GM19351 (cell line): Measurements from ENCODE around the gene GADD45G.

Experiments
- ATAC-seq: cut with Tn5 transposase; IDR thresholded peaks from one replicate; pipeline ENCODE4 v1.9.1; 2021; ENCODE audit warnings: mild to moderate bottlenecking, moderate library complexity; ENCODE audit not compliant: unreplicated experiment

The GADD45G gene

DNA sequence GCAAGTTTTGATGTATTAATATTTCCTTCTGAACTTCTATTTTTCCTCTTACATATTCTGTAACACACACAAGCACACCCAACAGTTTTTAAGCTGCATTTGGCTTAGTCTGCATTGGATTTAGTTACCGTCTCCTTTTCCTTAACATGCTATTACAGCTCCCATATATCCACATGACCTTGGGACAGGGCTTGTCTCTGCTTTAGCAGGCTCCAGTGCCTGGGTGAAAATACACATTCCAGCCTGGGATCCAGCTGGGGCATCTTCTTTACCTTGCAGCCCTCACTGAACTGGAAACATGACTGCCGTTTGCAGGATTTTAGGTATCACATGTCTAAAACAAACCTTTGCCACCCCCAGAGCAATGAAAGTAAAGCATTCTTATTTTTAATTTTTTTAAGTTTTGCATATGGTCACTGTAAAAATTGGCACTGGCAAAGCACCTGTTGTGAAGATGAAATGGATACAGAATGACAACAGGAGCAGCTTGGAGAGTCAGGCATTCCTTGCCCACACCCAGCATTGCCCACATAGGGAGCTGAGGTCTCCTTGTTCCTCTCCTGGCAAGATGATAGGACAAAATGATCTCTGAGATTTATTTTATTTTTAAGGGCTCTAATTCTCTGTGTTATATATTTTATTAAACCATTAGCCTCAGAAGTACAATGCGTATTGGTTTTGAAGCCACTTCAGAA is 4.0 kb downstream of the GADD45G start:
- no peak for ATAC-seq

DNA sequence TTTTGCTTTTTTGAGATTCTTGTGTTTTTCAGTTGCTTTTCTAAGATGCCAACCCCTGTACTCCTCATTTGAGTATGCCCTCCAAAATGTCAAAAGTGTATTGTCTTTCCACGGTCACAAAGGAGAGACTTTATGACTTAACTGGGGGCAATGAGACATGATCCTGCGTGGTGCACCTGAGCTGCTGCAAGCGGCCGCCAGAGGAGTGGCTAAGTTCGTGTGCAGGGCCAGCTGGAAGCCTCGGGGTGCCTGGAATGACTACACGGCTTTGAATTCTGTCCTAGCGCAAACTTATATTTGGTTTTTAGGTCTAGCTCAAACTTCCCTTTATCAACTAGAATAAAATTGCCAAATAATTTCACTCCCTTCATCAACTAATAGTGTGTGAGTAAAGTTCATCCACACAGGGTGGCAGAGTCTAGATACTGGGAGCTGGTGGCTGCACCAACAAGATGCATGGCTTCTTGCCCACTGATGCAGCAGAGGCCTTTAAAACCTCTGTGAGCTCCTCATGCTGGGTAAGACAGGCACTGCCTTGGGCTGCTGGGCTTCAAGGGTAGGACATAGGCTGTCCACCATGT is 4.7 kb downstream of the GADD45G start:
- ATAC-seq: no peak

DNA sequence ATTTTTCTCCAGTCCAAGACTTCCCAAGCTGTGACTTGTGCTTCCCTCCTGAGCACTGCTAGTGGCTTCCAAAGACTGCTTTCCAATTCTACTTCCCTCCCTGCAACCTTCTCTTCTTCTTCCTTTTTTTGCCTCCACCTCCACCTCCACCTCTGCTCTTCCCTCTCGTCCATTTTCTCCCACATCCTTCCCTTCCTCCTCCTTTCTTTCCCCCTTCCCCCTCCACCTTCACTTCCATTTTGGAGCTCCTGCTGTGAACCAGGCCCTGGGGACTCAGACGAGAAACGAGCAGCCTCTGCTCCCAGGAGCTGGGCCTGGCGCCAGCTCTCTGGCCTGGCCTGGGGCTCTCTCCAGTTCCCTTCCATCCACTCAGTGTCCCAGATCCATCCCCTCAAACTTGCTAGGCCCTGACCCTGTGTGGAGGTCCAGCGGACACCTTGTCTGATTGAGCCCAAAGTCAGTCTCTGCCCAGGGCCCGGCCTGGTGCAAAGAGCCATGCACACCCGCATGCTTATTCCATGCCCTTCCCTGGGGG is 5.6 kb downstream of the GADD45G start:
- no peak for ATAC-seq

DNA sequence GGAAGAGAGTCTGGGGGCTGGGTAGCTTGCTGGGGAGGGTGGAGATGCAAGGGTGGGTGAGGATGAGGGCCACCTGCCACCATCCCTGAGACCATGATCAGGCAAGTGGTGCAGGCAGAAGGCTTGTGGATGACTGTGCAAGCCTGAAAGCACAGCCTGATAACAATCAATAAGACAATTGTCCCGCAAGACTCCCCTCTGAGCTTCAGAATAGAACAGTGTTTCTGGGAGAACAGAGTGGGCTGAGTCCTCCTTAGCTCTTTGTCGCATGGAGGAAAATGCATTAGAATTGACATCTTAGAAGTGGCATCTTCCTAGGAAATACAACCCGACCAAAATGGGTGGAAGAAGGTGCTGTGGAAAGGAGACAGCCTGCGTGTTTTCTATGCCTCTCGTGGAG is 6.6 kb downstream of the GADD45G start:
- ATAC-seq: no peak

DNA sequence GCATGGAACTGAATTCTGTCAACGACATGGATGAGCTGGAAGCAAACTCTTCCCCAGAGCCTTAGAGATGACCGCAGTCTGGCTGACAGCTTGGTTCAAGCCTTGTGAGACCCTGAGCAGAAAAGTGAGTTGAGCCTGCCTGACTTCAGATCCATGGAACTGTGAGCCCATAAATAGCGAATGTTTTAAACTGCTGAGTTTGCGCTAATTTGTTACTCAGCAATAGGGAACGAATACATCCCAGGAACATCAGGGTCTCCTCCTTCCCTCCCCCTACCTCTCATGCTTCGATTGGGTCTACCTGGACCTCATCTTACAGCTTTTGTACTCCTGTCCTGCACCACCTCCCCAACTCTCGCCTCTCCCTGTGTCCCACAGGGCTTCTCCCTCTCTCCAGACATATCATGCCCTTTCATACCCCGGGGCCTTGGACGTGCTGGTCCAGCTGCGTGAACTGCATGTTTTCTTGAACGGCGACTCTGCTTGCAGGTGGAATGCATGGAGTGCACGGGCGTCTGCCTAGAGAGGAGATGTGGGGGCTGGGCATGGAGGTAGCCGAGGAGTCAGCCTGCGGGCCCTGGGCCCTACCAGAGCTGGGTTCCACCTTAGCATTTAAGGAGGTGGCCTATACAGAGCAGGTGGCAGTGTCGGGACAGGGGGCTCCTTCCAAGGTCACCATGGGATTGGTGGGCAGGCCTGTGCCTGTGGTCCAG is 7.9 kb downstream of the GADD45G start:
- no peak for ATAC-seq

DNA sequence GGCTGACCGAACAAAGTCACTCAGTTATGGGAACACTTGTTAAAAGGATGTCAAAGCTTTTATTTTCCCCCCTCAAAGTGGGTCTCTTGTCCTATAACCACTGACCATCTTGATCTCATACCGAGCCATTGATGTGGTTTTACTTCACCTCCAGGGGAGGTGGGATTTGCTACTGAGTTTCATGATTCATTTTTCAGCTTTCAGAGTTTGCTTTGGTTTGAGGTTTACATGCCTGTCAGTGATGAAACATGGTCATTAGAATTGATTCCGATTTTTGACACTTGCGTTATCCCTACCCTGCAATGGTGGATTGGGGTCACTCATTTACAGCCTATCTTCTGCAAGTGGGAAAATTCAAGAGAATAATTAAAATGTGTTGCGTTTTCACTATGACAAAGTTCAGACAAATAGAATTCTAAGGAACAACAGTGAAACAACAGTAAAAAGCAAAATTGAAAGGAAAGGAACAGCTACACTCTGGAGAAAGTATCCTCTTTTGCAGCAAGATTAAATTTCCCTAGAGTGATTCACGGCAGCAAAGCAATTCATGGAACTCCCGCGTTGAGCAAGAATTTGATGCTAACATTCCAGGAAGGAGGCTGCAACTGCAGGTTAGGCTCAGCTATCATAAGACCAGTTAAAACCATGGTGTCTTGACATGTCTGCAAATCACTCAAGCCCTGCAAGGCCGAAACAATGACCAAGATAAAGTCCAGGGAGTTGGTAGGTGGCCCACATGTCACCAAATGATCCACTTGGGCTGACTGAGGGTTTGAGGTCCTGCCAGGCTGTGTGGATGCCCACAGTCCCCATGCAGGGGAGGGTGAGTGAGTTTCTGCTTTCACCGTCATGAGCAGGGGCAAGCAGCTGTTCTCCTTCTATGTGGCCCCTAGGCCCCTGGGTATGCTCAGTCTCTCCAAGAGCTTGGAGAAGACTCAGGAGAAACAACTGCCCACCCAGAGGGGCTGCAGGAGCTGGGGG is 9.4 kb downstream of the GADD45G start:
- no peak for ATAC-seq

DNA sequence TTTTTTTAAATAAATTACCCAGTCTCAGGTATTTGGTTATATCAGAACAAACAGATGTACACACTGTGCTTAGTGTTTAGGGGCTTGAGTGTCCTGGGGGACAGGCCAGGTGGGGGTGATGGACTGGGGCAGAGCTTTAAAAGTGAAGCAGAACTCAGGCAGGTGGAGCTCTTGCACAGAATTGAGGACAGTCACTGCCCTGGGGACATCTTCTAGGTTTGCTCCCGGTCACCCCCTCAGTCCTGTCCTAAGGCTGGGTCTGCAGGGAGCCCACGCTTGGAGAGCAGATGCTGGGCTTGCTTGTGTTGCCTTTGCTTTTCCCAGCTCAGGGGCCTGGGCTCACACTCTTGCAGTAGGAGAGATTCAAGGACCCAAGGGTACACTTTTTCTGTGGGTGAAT is 10.8 kb downstream of the GADD45G start:
- ATAC-seq: no peak

DNA sequence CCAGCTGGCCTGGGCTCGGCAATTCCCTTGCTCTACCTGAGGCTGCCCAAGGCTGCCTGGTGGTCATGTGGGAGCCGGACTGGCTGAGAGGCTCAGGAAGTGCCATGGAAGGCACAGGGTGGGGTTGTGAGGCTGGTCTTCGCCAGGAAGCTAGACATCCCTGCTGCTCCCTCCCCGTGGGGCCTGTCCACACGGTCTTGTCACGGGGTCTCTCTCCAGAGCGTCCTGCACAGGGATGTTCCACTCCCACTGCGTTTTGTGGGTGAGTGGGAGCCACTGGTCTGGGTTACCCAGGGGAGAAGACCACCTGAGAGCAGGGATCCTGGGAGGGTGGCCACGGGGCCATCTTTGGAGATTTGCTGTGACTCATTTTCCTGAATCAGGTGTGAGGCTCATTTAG is 11.6 kb downstream of the GADD45G start:
- ATAC-seq: no peak

DNA sequence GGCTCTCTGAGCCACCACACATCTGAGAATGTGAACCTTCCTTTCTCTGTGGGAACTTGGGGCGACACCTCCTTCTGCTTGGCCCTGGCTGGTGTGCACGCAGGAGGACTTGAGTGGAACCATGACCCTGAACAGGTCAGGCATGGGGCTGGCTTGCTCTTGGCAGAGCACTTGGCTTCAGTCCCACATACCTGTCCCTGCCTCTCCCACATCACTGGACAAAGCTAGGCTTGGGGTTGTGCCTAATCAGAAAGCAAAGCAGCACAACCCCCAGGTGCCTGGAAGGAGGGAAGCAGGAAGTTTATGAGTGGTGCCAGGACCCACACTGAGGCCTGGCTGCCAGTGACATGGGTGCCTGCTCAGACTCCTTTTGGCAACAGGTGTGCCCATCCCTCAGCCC is 13.2 kb downstream of the GADD45G start:
- no peak for ATAC-seq

DNA sequence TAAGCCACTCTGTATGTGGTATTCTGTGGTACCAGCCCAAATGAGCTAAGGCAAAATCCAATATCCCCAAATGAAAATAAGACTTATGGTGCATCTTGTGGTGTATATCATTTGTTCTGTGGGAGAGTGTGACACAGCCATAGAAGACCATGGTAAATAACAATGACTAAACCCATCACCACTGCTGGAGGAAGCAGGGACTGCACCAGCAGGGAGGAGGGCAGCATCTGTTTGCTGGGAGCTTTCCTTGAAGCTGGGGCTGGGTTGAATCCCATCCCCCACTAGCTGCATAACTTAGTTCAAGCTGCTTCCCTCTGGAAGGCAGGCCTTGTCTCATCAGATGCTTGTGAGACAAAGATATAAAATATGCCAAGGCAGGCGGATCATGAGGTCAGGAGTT is 14.2 kb downstream of the GADD45G start:
- ATAC-seq: no peak

DNA sequence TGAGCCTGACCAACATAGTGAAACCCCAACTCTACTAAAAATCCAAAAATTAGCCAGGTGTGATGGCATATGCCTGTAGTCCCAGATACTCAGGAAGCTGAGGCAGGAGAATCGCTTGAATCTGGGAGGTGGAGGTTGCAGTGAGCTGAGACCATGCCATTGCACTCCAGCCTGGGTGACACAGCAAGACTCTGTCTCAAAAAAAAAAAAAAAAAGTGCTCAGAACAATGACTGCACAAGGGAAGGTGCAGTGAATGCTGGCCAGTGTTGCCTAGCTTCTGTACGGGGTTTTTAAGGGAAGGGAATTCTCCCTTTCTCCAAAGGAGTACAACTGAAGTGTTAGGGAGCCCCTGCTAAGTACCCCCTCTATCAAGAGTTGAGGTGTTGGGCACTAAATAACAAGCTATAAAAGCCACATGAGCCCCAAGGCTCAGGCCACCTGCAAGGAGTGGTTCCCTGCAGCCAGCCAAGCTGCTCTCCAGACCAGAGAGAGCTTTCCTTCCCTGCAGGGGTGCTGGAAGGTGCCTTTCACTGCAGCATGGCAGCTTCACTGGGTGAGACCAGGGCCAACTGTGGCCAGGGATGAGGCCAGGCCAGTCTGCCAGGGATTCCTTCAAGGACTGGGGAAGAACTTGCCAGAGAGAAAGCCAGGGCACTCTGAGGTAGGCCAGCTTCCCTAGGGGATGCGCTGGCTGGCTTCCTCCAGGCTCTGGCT is 14.8 kb downstream of the GADD45G start:
- no peak for ATAC-seq

DNA sequence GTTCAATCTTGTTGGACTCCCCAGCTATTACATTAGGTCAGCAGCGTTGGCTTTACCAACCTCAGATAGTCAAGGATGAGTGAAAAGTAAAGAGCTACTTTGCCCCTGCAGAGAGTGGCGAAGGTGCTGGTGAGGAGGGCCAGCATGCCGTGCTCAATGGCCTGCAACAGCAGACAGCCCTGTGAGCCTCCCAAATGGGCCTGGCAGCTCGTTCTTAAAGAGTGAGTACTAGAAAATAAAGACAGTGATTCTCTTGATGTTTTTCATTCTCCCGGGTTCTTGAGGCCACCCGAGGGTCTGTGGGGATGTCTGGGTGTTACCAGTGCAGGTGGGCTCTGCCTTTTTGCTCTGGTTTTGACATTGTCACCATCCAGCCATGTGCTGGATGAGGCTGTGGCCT is 16.2 kb downstream of the GADD45G start:
- no peak for ATAC-seq

DNA sequence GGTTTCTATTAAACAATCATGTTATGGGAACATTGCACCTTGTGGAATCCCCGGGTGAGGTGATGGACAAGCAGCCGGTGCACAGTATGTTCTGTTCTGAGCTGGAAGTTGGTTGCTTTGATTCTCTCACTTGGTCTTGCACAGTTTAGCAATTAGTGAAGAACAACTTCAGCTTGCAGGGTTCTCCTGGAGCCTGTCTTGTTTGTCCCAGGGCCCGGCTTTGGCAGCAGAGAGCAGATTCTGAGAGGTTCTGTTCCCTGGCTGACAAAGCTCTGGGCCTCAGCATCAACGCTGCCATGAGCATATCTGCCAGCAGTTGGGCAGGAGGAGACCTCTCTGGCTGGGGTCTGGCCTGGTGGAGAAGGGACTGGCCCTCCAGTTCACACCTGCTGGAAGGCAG is 16.9 kb downstream of the GADD45G start:
- no peak for ATAC-seq

DNA sequence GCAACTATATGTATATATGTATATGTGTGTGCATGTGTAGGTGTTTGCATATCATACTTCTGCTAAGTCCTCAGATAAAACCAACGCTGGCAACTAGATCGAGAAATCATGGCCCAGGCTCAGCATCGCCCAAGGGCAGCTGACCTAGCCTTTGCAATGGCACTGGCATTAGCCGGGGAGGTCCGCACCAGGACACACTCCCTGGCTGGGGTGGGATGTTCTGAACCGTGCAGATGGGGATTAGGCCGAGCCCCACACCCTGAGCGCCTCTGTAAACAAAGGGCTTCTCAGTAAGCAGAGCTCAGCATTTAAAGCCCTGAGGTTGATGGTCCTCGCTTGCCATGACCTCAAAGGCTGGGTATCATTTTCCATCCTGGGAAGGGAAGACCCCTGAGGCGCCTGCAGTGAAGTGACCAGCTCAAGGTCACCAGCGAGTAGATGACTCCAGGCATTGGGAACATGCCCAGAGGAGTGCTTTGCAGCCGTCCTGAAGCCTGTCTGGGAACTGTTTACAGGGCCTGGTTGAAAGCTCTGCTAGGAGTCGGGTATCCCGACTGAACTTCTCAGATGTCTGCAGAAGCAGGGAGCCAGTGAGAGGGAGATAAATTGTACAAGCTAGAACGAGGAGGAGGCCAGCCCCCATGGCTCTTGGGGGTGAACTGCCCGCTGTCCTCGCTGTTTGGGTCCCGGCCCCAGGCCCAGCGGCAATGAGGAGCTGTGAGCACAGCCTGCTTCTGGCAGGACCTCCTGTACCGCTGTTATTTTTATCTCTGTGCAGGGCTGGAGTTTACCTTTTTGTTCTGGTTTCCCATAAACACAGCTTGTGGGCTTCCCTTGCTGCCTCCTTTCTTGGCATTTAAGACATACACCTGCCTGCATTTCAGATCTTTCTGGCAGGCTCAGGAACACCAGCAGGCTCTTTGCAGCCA is 18.4 kb downstream of the GADD45G start:
- ATAC-seq: no peak

DNA sequence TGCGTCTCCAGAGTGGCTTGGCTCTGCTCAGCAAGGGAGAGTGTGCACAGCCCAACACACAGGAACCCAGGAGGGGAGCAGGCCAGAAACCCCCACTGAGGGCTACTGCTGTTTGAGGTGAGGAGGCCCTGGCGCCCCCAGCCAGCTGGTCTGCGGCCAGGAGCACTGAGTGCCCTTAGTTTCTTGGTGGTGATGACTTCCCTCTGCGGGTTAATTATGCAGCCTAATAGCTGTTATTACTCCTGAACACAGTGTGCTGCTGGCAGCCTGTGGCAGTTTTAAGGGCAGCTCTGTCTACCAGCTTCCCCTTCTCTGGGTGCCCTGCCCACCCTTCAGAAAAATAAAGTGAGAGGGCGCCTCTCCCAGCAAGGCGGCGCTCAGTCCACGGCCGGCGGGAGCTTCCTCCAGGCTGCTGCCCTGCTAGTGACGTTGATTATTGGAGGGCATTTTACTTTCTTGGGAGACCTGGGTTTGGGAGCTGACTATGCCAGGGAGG is 19.2 kb downstream of the GADD45G start:
- no peak for ATAC-seq

DNA sequence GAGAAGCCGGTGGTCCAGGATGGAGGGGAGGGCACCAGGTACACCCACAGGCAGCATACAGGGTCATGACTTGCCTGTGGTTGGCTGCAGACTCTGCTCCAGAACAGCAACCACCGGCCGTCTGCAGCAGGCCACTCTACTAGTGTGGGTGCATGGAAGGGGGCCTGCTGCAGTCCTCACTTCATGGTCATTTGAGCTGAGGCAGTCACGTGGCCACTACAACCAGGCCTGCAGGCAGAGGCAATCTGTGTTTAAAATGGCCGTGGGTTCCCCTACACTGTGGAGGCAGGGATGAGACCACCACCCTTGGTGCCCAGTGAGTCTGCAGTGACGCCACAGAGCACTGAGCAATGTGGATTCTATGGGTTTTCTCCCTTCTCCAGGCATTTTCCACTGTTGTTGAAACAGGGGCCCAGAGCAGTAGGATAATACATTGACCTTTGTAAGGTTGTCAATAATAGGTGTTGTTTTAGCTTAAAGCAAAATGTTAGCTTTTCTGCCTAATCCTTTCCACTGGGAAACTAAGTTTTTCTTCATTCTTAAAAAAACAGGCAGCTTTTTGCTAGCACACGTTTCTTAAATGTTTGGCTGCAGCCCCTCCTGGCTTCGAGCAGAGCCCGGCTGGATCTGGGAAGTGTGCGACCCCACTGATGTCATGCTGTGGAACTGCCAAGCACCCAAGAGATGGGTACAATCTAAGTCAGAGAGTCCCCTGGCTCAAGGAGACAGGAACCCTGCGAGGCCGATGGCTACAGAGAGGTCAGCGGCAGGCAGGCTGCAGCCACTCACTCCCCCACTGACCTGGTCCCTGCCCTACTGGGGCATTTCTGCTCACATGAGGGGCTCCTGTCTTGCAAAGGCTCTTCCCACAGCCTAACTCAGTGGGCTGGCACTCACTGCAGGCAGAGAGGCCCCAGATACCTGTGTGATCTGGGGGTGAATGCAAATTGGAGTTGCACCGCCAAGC is 21.2 kb downstream of the GADD45G start:
- ATAC-seq: no peak

DNA sequence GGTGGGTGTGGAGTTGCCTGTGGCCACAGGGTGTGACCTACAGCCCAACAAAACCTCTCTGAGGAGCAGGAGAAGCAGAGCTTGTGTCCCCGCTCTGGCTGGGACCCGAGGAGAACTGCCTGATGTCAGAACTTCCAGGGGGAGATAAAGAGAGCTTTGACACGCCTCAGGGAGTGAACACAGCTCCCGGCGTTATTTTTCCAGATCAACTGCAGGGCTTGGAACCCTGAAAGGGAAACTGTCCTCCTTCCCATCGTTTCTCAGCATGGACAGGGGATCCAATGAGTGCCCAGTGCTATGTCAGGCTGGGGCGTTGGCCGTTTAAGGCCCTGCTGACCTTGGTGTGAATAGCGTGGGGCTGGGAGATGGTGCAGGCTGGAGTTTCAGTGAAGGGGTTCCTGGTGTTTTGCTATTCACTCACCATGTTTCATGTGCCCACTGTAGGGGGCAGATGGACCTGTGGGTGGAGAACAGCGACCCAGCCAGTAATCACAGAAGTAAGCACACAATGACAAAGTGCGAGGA is 22.0 kb downstream of the GADD45G start:
- ATAC-seq: no peak

DNA sequence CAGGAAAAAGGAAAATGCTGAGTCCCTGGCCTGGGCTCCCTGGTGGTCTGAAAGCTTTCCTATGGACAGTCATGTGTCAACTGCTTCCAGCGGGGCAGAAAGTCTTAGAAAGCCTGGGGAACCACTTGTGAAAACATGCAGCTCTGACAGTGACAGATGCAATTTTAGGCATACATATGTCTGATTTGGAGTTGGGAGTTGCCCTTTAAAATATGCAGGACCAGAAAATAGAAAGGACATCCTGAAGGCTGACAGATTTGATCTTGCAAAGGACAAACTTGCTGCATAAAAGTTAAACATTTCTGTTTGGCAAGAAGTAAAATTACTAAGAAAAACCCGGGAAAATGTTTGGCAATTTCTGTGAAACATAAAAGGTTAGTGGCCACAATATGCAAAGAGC is 23.8 kb downstream of the GADD45G start:
- ATAC-seq: no peak
